DND-41 (cell line): ENCODE measurements around the gene PRKCA.

Experiments
- ATAC-seq: fragments of 200-7000 bp; cut with Tn5 transposase; 3 replicates; pipeline ENCODE4 v1.9.1; 2021; ENCODE audit warnings: low read depth; ENCODE audit not compliant: insufficient read depth
- DNase-seq: peaks from one replicate; pipeline ENCODE4 v3.0.0-alpha.2; 2020
- H2AFZ ChIP-seq: 2 replicates; pipeline ENCODE4 v1.6.0; 2012; ENCODE audit warnings: low read depth, low read length
- H3K27ac ChIP-seq: 2 replicates; pipeline ENCODE4 v1.5.1; 2012; ENCODE audit warnings: low read length, inconsistent platforms
- H3K27me3 ChIP-seq: fragments of 200-600 bp; sonication (generic); 2 replicates; pipeline ENCODE4 v1.6.0; 2012; ENCODE audit warnings: low read length, mild to moderate bottlenecking, inconsistent platforms; ENCODE audit not compliant: insufficient read depth, poor library complexity
- H3K36me3 ChIP-seq: 2 replicates; pipeline ENCODE4 v1.5.1; 2012; ENCODE audit warnings: low read length, inconsistent platforms; ENCODE audit not compliant: insufficient read depth
- H3K4me1 ChIP-seq: 2 replicates; pipeline ENCODE4 v1.5.1; 2012; ENCODE audit warnings: mild to moderate bottlenecking, low read length; ENCODE audit not compliant: insufficient read depth
- H3K4me2 ChIP-seq: 2 replicates; pipeline ENCODE4 v1.6.0; 2012; ENCODE audit warnings: mild to moderate bottlenecking, moderate library complexity, low read length, inconsistent platforms; ENCODE audit not compliant: insufficient read depth
- H3K4me3 ChIP-seq, 2 experiments: fragments of 200-600 bp in 1 of 2; shearing (Covaris generic) in 1 of 2; 2 replicates each; pipeline ENCODE4 v1.5.1; 2012 to 2016; ENCODE audit warnings: inconsistent platforms in 2 of 2, low read length in 2 of 2, mild to moderate bottlenecking in 2 of 2, low read depth in 1 of 2, moderate library complexity in 1 of 2
- H3K79me2 ChIP-seq: 2 replicates; pipeline ENCODE4 v1.6.0; 2012; ENCODE audit warnings: low read length, inconsistent platforms; ENCODE audit not compliant: insufficient read depth
- H3K9ac ChIP-seq: 2 replicates; pipeline ENCODE4 v1.6.0; 2012; ENCODE audit warnings: low read depth, mild to moderate bottlenecking, inconsistent platforms, low read length, moderate library complexity
- H3K9me3 ChIP-seq: 2 replicates; pipeline ENCODE4 v1.5.1; 2012; ENCODE audit warnings: low read length, moderate library complexity, mild to moderate bottlenecking, inconsistent platforms; ENCODE audit not compliant: insufficient read depth, severe bottlenecking
- H4K20me1 ChIP-seq: 2 replicates; pipeline ENCODE4 v1.6.0; 2012; ENCODE audit warnings: low read length; ENCODE audit not compliant: insufficient read depth
- EZH2 ChIP-seq: IDR thresholded peaks from 3 replicates; pipeline ENCODE4 v1.6.1; 2012; ENCODE audit warnings: borderline replicate concordance, low read depth, mild to moderate bottlenecking, moderate library complexity, low read length, inconsistent platforms; ENCODE audit not compliant: severe bottlenecking
- TF ChIP-seq, protein P1 (sequence below): IDR thresholded peaks from 2 replicates; pipeline ENCODE4 v1.5.1; 2012; ENCODE audit warnings: borderline replicate concordance, low read length, moderate library complexity, mild to moderate bottlenecking; ENCODE audit not compliant: poor library complexity, severe bottlenecking; ENCODE audit errors: extremely low read depth

Gene PRKCA

DNA sequence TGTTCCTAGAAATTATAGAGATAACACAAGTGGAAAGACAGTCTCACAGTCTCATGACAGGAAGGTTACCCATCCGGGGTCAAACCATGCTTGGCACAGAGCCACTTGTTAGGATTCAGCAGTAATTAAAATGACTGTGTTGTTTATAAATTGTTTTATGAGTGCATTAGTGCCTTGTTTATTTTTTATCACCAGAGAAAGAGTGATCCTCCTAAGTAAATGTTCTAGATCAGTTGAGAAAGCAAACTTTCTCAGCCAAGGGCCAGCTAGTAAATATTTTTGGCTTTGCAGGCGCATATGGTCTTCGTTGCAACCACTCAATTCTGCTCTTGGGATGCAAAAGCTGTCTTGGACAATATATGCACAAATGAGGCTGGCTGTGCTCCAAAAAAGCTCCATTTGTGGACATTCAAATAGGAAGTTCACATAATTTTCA, 278.6 kb downstream of the PRKCA start:
- DNase-seq (no peak), ATAC-seq (no peak)
- Histone ChIP-seq H2AFZ (no peak overlapping the region), H3K27ac (no peak overlapping the region), H3K27me3 (no peaks in the 10 kb centered on the region), H3K4me2 (no peak overlapping the region), H3K9me3 (no peaks in the 10 kb centered on the region), H4K20me1 (no peaks in the 10 kb centered on the region), H3K9ac (no peak overlapping the region), H3K36me3 (no peaks in the 10 kb centered on the region), H3K4me1 (no peaks in the 10 kb centered on the region), H3K79me2 (no peaks in the 10 kb centered on the region), H3K4me3 (no peak overlapping the region)
- no peak for TF ChIP-seq EZH2
- TF ChIP-seq, protein P1, sequence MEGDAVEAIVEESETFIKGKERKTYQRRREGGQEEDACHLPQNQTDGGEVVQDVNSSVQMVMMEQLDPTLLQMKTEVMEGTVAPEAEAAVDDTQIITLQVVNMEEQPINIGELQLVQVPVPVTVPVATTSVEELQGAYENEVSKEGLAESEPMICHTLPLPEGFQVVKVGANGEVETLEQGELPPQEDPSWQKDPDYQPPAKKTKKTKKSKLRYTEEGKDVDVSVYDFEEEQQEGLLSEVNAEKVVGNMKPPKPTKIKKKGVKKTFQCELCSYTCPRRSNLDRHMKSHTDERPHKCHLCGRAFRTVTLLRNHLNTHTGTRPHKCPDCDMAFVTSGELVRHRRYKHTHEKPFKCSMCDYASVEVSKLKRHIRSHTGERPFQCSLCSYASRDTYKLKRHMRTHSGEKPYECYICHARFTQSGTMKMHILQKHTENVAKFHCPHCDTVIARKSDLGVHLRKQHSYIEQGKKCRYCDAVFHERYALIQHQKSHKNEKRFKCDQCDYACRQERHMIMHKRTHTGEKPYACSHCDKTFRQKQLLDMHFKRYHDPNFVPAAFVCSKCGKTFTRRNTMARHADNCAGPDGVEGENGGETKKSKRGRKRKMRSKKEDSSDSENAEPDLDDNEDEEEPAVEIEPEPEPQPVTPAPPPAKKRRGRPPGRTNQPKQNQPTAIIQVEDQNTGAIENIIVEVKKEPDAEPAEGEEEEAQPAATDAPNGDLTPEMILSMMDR: no peak

DNA sequence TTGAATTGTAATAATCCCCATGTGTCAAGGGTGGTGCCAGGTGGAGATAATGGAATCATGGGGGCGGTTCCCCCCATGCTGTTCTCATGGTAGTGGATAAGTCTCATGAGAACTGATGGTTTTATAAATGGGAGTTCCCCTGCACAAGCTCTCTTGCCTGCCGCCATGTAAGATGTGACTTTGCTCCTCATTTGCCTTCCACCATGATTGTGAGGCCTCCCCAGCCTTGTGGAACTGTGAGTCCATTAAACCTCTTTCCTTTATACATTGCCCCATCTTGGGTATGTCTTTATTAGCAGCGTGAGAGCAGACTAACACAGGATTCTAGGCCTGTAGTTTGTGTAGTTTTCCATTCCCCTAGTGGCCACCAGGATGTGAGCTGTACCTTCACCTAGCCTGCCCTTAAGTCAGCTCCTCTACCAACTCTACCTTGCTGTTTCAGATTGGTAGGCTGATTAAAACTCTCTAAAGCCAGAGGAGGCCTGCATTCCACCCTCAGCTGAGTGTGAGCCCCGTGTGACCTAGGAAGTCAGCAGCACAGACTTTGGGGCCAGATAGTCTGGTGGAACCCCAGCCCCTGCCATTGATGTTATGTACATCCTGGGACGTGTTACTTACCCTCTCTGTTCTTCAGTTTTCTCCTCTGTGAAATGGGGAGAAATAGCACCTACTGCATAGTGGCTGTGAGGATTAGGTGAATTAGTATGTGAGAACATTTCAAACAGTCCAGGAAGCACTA, 280.1 kb downstream of the PRKCA start:
- Histone ChIP-seq H2AFZ (no peak overlapping the region), H3K36me3 (no peaks in the 10 kb centered on the region), H3K79me2 (0 out of 2 replicates have a peak, but pooled peaks cover 5% of the 10 kb centered on the region), H3K4me2 (no peak overlapping the region), H3K4me1 (no peaks in the 10 kb centered on the region), H3K9me3 (no peaks in the 10 kb centered on the region), H3K27me3 (no peaks in the 10 kb centered on the region), H3K4me3 (no peak overlapping the region), H3K9ac (no peak overlapping the region), H3K27ac (no peak overlapping the region), H4K20me1 (no peaks in the 10 kb centered on the region)
- DNase-seq (no peak), ATAC-seq (no peak)
- no peak for TF ChIP-seq EZH2
- TF ChIP-seq, protein P1: no peak

GRCh38 chr17:66583112-66583748, 280.8 kb downstream of the PRKCA start:
- Histone ChIP-seq H3K4me3 (no peak overlapping the region), H3K27me3 (no peaks in the 10 kb centered on the region), H3K9ac (no peak overlapping the region), H3K4me2 (no peak overlapping the region), H3K27ac (no peak overlapping the region), H3K9me3 (no peaks in the 10 kb centered on the region), H3K79me2 (0 out of 2 replicates have a peak, but pooled peaks cover 5% of the 10 kb centered on the region), H3K4me1 (no peaks in the 10 kb centered on the region), H4K20me1 (no peaks in the 10 kb centered on the region), H3K36me3 (no peaks in the 10 kb centered on the region), H2AFZ (no peak overlapping the region)
- DNase-seq (no peak), ATAC-seq (no peak)
- TF ChIP-seq EZH2: no peak
- TF ChIP-seq, protein P1: no peak
